GM23338 (cell line): ENCODE results near the gene KIF15. TPM values are rescaled to one million over a fixed set of nuclear protein-coding genes. Genes with fewer than 3 reads are reported as not detected.

Experiments used
- ATAC-seq: fragments of 200-7000 bp; cut with Tn5 transposase; 3 replicates; pipeline ENCODE4 v1.9.1; 2020
- DNase-seq: peaks from one replicate; pipeline ENCODE4 v3.0.0-alpha.2; 2015; ENCODE audit warnings: low spot score
- H2AFZ ChIP-seq: fragments of 200-600 bp; sonication (generic); 2 replicates; pipeline ENCODE4 v1.8.0; 2016; ENCODE audit warnings: antibody characterized with exemption, mild to moderate bottlenecking, moderate library complexity
- H3F3A ChIP-seq: fragments of 200-600 bp; sonication (generic); replicated peaks from 2 replicates; pipeline ENCODE4 v1.8.0; 2017; ENCODE audit warnings: antibody characterized with exemption, mixed run types, low read depth
- H3K27ac ChIP-seq: fragments of 200-600 bp; sonication (generic); 2 replicates; pipeline ENCODE4 v1.6.1; 2016; ENCODE audit warnings: low read depth
- H3K27me3 ChIP-seq: fragments of 200-600 bp; sonication (generic); 2 replicates; pipeline ENCODE4 v1.8.0; 2016; ENCODE audit warnings: mild to moderate bottlenecking, mixed run types, moderate library complexity; ENCODE audit not compliant: insufficient read depth
- H3K36me3 ChIP-seq: fragments of 200-600 bp; sonication (generic); 2 replicates; pipeline ENCODE4 v1.8.0; 2016; ENCODE audit warnings: mild to moderate bottlenecking; ENCODE audit not compliant: insufficient read depth
- H3K4me1 ChIP-seq: fragments of 200-600 bp; sonication (generic); 2 replicates; pipeline ENCODE4 v1.8.0; 2016; ENCODE audit warnings: mild to moderate bottlenecking, moderate library complexity; ENCODE audit not compliant: insufficient read depth
- H3K4me2 ChIP-seq: fragments of 200-600 bp; sonication (generic); 2 replicates; pipeline ENCODE4 v1.7.1; 2017; ENCODE audit warnings: mixed run types
- H3K4me3 ChIP-seq: fragments of 200-600 bp; sonication (generic); 2 replicates; pipeline ENCODE4 v1.6.1; 2016; ENCODE audit warnings: mixed run types
- H3K79me2 ChIP-seq: fragments of 200-600 bp; sonication (generic); replicated peaks from 2 replicates; pipeline ENCODE4 v1.8.0; 2017; ENCODE audit warnings: mild to moderate bottlenecking; ENCODE audit not compliant: insufficient read depth
- H3K9me2 ChIP-seq: fragments of 200-600 bp; sonication (generic); 2 replicates; pipeline ENCODE4 v1.8.0; 2017; ENCODE audit not compliant: insufficient read depth
- H4K20me1 ChIP-seq: fragments of 200-600 bp; sonication (generic); replicated peaks from 2 replicates; pipeline ENCODE4 v1.8.0; 2017; ENCODE audit warnings: mild to moderate bottlenecking; ENCODE audit not compliant: insufficient read depth
- H3K27ac Mint-ChIP-seq: 2 replicates; pipeline ENCODE4 v1.8.0; 2020; ENCODE audit warnings: inconsistent platforms, mild to moderate bottlenecking, moderate library complexity, mixed read lengths
- H3K27me3 Mint-ChIP-seq: 3 replicates; pipeline ENCODE4 v1.8.0; 2022; ENCODE audit warnings: low read depth, mild to moderate bottlenecking, moderate library complexity, mixed read lengths, inconsistent platforms; ENCODE audit not compliant: insufficient read depth, poor library complexity
- H3K36me3 Mint-ChIP-seq: 3 replicates; pipeline ENCODE4 v1.8.0; 2021; ENCODE audit warnings: low read depth, mild to moderate bottlenecking, inconsistent platforms, moderate library complexity, mixed read lengths
- H3K4me1 Mint-ChIP-seq: 3 replicates; pipeline ENCODE4 v1.8.0; 2020; ENCODE audit warnings: mild to moderate bottlenecking, inconsistent platforms, mixed read lengths
- H3K4me3 Mint-ChIP-seq: 3 replicates; pipeline ENCODE4 v1.8.0; 2021; ENCODE audit warnings: moderate library complexity, mild to moderate bottlenecking, inconsistent platforms, mixed read lengths
- H3K9me3 Mint-ChIP-seq: 3 replicates; pipeline ENCODE4 v1.8.0; 2020; ENCODE audit warnings: moderate library complexity, mild to moderate bottlenecking, inconsistent platforms, mixed read lengths
- CREB1 ChIP-seq: fragments of 250-450 bp; sonication (Bioruptor Pico); IDR thresholded peaks from 2 replicates; pipeline ENCODE4 v1.5.0; 2020; ENCODE audit warnings: low read depth, mild to moderate bottlenecking, moderate library complexity
- CTCF ChIP-seq, 2 experiments: fragments of 200-600 bp in 1 of 2; sonication (generic) in 1 of 2; conservative IDR thresholded peaks; 2 replicates each; pipeline versions ENCODE4 v1.5.1 to v1.6.1; 2016 to 2017; ENCODE audit warnings: antibody characterized with exemption in 2 of 2, low read depth in 2 of 2, mild to moderate bottlenecking in 2 of 2, moderate library complexity in 1 of 2
- ETS1 ChIP-seq: IDR thresholded peaks from 2 replicates; pipeline ENCODE4 v1.6.1; 2016; ENCODE audit warnings: antibody characterized with exemption
- EZH2 ChIP-seq: fragments of 200-600 bp; sonication (generic); IDR thresholded peaks from one replicate; pipeline ENCODE4 v1.8.0; 2017; ENCODE audit warnings: antibody characterized with exemption, mild to moderate bottlenecking, low read depth; ENCODE audit not compliant: unreplicated experiment
- EZH2phosphoT487 ChIP-seq: fragments of 200-600 bp; sonication (generic); IDR thresholded peaks from one replicate; pipeline ENCODE4 v1.8.1; 2018; ENCODE audit warnings: antibody characterized with exemption; ENCODE audit not compliant: unreplicated experiment
- JUNB ChIP-seq: IDR thresholded peaks from one replicate; pipeline ENCODE4 v1.6.1; 2016; ENCODE audit warnings: antibody characterized with exemption; ENCODE audit not compliant: unreplicated experiment
- NANOG ChIP-seq: IDR thresholded peaks from 2 replicates; pipeline ENCODE4 v1.6.1; 2016; ENCODE audit warnings: antibody characterized with exemption, borderline replicate concordance
- POLR2AphosphoS5 ChIP-seq: IDR thresholded peaks from 2 replicates; pipeline ENCODE4 v1.6.1; 2016; ENCODE audit warnings: antibody characterized with exemption, low read depth
- REST ChIP-seq: IDR thresholded peaks from one replicate; pipeline ENCODE4 v1.6.1; 2018; ENCODE audit warnings: antibody characterized with exemption; ENCODE audit not compliant: unreplicated experiment
- STAT1 ChIP-seq: IDR thresholded peaks from one replicate; pipeline ENCODE4 v1.6.1; 2016; ENCODE audit warnings: antibody characterized with exemption; ENCODE audit not compliant: unreplicated experiment
- ZNF114 ChIP-seq: fragments of 250-450 bp; sonication (Bioruptor Pico); IDR thresholded peaks from 2 replicates; pipeline ENCODE4 v1.5.0; 2020; ENCODE audit warnings: mild to moderate bottlenecking, moderate library complexity
- ZNF331 ChIP-seq: fragments of 250-450 bp; sonication (Bioruptor Pico); IDR thresholded peaks from 2 replicates; pipeline ENCODE4 v1.5.0; 2020; ENCODE audit warnings: low read depth, mild to moderate bottlenecking, moderate library complexity
- ZNF462 ChIP-seq: fragments of 250-450 bp; sonication (Bioruptor Pico); IDR thresholded peaks from 2 replicates; pipeline ENCODE4 v1.5.0; 2020; ENCODE audit warnings: mild to moderate bottlenecking, moderate library complexity
- polyA plus RNA-seq: library from polyadenylated mRNA; unstranded; fragments of >200 nt; fragmentation: Nextera tagmentation; extraction: Ambion mirVana; gene quantifications from 2 replicates; pipeline ENCODE4 v1.2.1, GENCODE V29; 2016
- total RNA-seq: library from RNA; depleted of rRNA; stranded (reverse); fragments of >200 nt; shearing (Covaris generic); gene quantifications from 2 replicates; pipeline ENCODE4 v1.2.3, GENCODE V29; 2014

KIF15 gene
- total and polyA plus RNA-seq, 2 experiments from 2014 or later: 21.2 to 25.8 TPM

- no peaks in the 10 kb centered on the region for H3F3A ChIP-seq
- H3K27ac Mint-ChIP-seq: no peak overlapping the region
- H3K9me3 Mint-ChIP-seq: no peaks in the 10 kb centered on the region
- peaks cover 52% of the 10 kb centered on the region for H3K36me3 ChIP-seq
- no peaks in the 10 kb centered on the region for H3K27me3 Mint-ChIP-seq
- no peaks in the 10 kb centered on the region for H3K9me2 ChIP-seq
- H3K4me2 ChIP-seq: no peak overlapping the region
- no peak for DNase-seq
- no peak for TF ChIP-seq ZNF114
- no peak for TF ChIP-seq REST
- TF ChIP-seq STAT1: no peak
- no peak for TF ChIP-seq POLR2AphosphoS5
- no peak for TF ChIP-seq JUNB
- TF ChIP-seq CTCF (conservative IDR thresholded peaks at IDR 0.05; ENCODE audit: low read depth in 2 of 2): no peak
- no peak for TF ChIP-seq NANOG
- no peak for TF ChIP-seq ETS1
- no peak for TF ChIP-seq ZNF331 (CRISPR knock-in tag)
- no peak for TF ChIP-seq EZH2phosphoT487
- no peak for TF ChIP-seq EZH2
- TF ChIP-seq ZNF462 (CRISPR knock-in tag): no peak
- no peak for TF ChIP-seq CREB1
- H4K20me1 ChIP-seq: peaks cover 4% of the 10 kb centered on the region; the same call in 1 of the 2 replicates
- no peaks in the 10 kb centered on the region for H3K79me2 ChIP-seq
- H3K4me3 Mint-ChIP-seq: no peak overlapping the region
- no peak for ATAC-seq
- peaks cover 45% of the 10 kb centered on the region for H3K36me3 Mint-ChIP-seq
- H3K4me3 ChIP-seq: no peak overlapping the region
- H3K4me1 Mint-ChIP-seq: no peaks in the 10 kb centered on the region
- no peak overlapping the region for H3K27ac ChIP-seq
- no peaks in the 10 kb centered on the region for H3K27me3 ChIP-seq
- H3K4me1 ChIP-seq: no peaks in the 10 kb centered on the region
- H2AFZ ChIP-seq: no peak overlapping the region
Measured at GRCh38 chr3:44802011-44802410, 40.4 kb downstream of the KIF15 start.
